ENCODE measurements around the gene REV1. TPM values are rescaled to one million over a fixed set of nuclear protein-coding genes. Genes with fewer than 3 reads are reported as not detected.

Gene REV1
- total and polyA plus RNA-seq, 2 donors (not counting 3 experiments of a cell fraction or from before 2014, with no cell fraction given), result 16.6 to 50.3 TPM

GRCh38 chr2:99524056-99524455 is 34.2 kb upstream of the REV1 start:
- BruUV-seq (replicated peaks), result no TSS peak

More at GRCh38 chr2:99524056-99524455, 34.2 kb upstream of the REV1 start:
- no peaks in the 10 kb centered on the region for H3K79me2 ChIP-seq (ENCODE audit: control insufficient read depth, insufficient read depth, low read length)
- intact Hi-C loops (cut with micrococcal nuclease) (no loop called here), dilution Hi-C loops (cut with MboI; ENCODE audit: extremely low pct_ligation_motif_present, low sequenced_read_pairs) (no loop called here)
- no peaks in the 10 kb centered on the region for H3K36me3 ChIP-seq (ENCODE audit: control insufficient read depth in 2 of 2, extremely low read depth in 1 of 2, insufficient read depth in 2 of 2, low read length in 2 of 2)
- H3K9ac ChIP-seq (replicated peaks; ENCODE audit: extremely low read depth, insufficient read depth, low read length), result no peak overlapping the region
- no peak for DNase-seq (ENCODE audit: low read depth, low spot score)
- H3K9me3 ChIP-seq (replicated peaks; ENCODE audit: control insufficient read depth, insufficient read depth, low read length), result no peaks in the 10 kb centered on the region
- H3K4me2 ChIP-seq (ENCODE audit: insufficient read depth, low read length), result no peak overlapping the region
- no peaks in the 10 kb centered on the region for H3K4me1 ChIP-seq (ENCODE audit: control insufficient read depth, extremely low read depth, insufficient read depth, low read length)
- peaks cover 0 to 5% of the 10 kb centered on the region in 2 experiments for H3K27me3 ChIP-seq (ENCODE audit: control insufficient read depth in 2 of 2, insufficient read depth in 2 of 2, low read length in 2 of 2)
- no peak overlapping the region for H2AFZ ChIP-seq (ENCODE audit: low read depth, low read length)
- H4K20me1 ChIP-seq (replicated peaks; ENCODE audit: control insufficient read depth, extremely low read depth, insufficient read depth, low read length), result no peaks in the 10 kb centered on the region
- ChIA-PET POLR2A (no interaction called here), CTCF (no interaction called here)
- no peak overlapping the region for H3K4me3 ChIP-seq (replicated peaks in 1 of 3; ENCODE audit: insufficient read depth in 1 of 3, low read depth in 1 of 3, low read length in 3 of 3)
- no peaks in the 10 kb centered on the region for H3K9me1 ChIP-seq (replicated peaks; ENCODE audit: control insufficient read depth, extremely low read depth, insufficient read depth, low read length)
- H3K27ac ChIP-seq (ENCODE audit: insufficient read depth, low read depth, low read length), result no peak overlapping the region
- TF ChIP-seq POLR2A (IDR thresholded peaks at IDR 0.05; ENCODE audit: low read depth, low read length) (no peak), FOS (IDR thresholded peaks at IDR 0.05; ENCODE audit: borderline replicate concordance, insufficient read depth, low read length) (no peak), JUN (IDR thresholded peaks at IDR 0.05; ENCODE audit: borderline replicate concordance, insufficient read depth, insufficient read length, low read depth) (no peak), GATA2 (IDR thresholded peaks at IDR 0.05; ENCODE audit: insufficient read depth, insufficient read length, low read depth, low read length) (no peak), MYC (IDR thresholded peaks at IDR 0.05; ENCODE audit: low read depth, low read length) (no peak), EZH2 (IDR thresholded peaks at IDR 0.05; ENCODE audit: borderline replicate concordance, low read depth, low read length, severe bottlenecking) (no peak), POLR2AphosphoS5 (IDR thresholded peaks at IDR 0.05; ENCODE audit: insufficient read depth, low read depth, low read length) (no peak), MAX (IDR thresholded peaks at IDR 0.05; ENCODE audit: insufficient read depth, insufficient read length) (no peak)
- TF ChIP-seq, protein P1, sequence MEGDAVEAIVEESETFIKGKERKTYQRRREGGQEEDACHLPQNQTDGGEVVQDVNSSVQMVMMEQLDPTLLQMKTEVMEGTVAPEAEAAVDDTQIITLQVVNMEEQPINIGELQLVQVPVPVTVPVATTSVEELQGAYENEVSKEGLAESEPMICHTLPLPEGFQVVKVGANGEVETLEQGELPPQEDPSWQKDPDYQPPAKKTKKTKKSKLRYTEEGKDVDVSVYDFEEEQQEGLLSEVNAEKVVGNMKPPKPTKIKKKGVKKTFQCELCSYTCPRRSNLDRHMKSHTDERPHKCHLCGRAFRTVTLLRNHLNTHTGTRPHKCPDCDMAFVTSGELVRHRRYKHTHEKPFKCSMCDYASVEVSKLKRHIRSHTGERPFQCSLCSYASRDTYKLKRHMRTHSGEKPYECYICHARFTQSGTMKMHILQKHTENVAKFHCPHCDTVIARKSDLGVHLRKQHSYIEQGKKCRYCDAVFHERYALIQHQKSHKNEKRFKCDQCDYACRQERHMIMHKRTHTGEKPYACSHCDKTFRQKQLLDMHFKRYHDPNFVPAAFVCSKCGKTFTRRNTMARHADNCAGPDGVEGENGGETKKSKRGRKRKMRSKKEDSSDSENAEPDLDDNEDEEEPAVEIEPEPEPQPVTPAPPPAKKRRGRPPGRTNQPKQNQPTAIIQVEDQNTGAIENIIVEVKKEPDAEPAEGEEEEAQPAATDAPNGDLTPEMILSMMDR (IDR thresholded peaks at IDR 0.05; ENCODE audit: extremely low read depth in 1 of 2, insufficient read depth in 1 of 2, low read depth in 1 of 2, low read length in 2 of 2), result no peak
- no peak for FAIRE-seq
